ENCODE results near the gene TUBA3C. TPM values are rescaled to one million over a fixed set of nuclear protein-coding genes. Genes with fewer than 3 reads are reported as not detected.

TUBA3C gene
- total RNA-seq, 2 donors from 2014 or later = not detected

DNA sequence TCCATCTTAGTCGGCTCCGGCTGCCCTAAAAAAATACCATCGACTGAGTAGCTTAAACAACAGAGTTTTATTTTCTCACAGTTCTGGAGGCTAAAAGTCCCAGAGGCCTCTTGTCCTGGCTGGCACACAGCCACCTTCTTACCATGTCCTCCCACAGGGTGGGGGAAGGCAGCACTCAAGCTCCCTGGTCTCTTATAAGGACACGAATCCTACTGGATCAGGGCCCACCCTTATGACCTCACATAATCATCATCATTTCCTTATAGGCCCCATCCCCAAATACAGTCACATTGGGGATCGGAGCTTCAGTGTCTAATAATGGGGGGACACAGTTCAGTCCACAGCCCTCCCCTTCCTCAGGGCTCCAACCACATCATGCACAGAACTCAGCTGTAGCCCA lies 2.6 kb upstream of the TUBA3C start:
- H3K4me3 ChIP-seq = no peak overlapping the region
- H3K27me3 ChIP-seq = no peaks in the 10 kb centered on the region
- TF ChIP-seq, protein P1, sequence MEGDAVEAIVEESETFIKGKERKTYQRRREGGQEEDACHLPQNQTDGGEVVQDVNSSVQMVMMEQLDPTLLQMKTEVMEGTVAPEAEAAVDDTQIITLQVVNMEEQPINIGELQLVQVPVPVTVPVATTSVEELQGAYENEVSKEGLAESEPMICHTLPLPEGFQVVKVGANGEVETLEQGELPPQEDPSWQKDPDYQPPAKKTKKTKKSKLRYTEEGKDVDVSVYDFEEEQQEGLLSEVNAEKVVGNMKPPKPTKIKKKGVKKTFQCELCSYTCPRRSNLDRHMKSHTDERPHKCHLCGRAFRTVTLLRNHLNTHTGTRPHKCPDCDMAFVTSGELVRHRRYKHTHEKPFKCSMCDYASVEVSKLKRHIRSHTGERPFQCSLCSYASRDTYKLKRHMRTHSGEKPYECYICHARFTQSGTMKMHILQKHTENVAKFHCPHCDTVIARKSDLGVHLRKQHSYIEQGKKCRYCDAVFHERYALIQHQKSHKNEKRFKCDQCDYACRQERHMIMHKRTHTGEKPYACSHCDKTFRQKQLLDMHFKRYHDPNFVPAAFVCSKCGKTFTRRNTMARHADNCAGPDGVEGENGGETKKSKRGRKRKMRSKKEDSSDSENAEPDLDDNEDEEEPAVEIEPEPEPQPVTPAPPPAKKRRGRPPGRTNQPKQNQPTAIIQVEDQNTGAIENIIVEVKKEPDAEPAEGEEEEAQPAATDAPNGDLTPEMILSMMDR (IDR thresholded peaks at IDR 0.05) = no peak
- intact Hi-C loops (cut with DNase I) = no loop called here
- no peaks in the 10 kb centered on the region for H3K36me3 ChIP-seq
- no peaks in the 10 kb centered on the region for H3K9me3 ChIP-seq
- no peak overlapping the region for H3K9ac ChIP-seq (ENCODE audit: low read depth in 2 of 2, low read length in 2 of 2)
- H3K4me1 ChIP-seq = no peaks in the 10 kb centered on the region
- DNase-seq = no peak
- H3K27ac ChIP-seq = no peak overlapping the region

DNA sequence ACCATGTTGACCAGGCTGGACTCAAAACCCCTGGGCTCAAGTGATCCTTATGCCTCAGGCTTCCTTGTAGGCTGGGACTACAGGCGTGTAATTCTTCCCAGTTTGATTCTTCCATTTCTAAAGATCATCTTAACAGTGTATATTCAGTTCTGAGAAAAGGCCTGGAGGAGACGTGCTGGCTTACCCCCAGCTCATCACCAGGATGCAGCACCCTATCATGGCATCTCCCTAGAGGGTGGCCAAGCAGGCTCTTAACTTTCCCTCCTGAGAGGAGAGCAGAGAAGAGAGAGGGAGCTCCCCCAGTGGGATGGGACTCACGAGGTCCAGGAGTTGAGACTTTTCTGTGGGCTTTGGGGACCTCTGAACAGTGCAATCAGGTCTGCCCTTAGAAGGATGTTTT lies 2.1 kb upstream of the TUBA3C start:
- intact Hi-C loops (cut with DNase I) = no loop called here
- H3K36me3 ChIP-seq = no peaks in the 10 kb centered on the region
- TF ChIP-seq, protein P1 (IDR thresholded peaks at IDR 0.05) = no peak
- no peak for DNase-seq
- H3K27ac ChIP-seq = no peak overlapping the region
- no peaks in the 10 kb centered on the region for H3K9me3 ChIP-seq
- no peak overlapping the region for H3K9ac ChIP-seq (ENCODE audit: low read depth in 2 of 2, low read length in 2 of 2)
- no peaks in the 10 kb centered on the region for H3K27me3 ChIP-seq
- no peak overlapping the region for H3K4me3 ChIP-seq
- no peaks in the 10 kb centered on the region for H3K4me1 ChIP-seq

DNA sequence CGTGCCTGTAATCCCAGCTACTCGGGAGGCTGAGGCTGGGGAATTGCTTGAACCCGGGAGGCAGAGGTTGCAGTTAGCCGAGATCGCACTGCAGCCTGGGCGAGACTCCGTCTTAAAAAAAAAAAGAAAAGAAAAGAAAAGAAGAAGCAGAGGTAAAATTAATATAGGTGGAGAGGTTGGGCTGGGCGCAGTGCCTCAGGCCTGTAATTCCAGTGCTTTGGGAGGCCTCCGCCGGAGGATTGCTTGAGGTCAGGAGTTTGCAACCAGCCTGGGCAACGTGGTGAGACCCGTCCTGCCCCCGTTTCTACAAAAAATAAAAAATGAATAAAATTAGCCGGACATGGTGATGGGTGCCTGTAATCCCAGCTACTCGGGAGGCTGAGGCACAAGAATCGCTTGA lies 912 bp upstream of the TUBA3C start:
- Histone ChIP-seq H3K27ac (no peak overlapping the region), H3K36me3 (no peaks in the 10 kb centered on the region), H3K27me3 (no peaks in the 10 kb centered on the region), H3K9ac (ENCODE audit: low read depth in 2 of 2, low read length in 2 of 2) (no peak overlapping the region), H3K9me3 (no peaks in the 10 kb centered on the region), H3K4me3 (no peak overlapping the region), H3K4me1 (no peaks in the 10 kb centered on the region)
- intact Hi-C loops (cut with DNase I) = no loop called here
- peak; percentile 8 for DNase-seq
- TF ChIP-seq, protein P1 (IDR thresholded peaks at IDR 0.05) = no peak

DNA sequence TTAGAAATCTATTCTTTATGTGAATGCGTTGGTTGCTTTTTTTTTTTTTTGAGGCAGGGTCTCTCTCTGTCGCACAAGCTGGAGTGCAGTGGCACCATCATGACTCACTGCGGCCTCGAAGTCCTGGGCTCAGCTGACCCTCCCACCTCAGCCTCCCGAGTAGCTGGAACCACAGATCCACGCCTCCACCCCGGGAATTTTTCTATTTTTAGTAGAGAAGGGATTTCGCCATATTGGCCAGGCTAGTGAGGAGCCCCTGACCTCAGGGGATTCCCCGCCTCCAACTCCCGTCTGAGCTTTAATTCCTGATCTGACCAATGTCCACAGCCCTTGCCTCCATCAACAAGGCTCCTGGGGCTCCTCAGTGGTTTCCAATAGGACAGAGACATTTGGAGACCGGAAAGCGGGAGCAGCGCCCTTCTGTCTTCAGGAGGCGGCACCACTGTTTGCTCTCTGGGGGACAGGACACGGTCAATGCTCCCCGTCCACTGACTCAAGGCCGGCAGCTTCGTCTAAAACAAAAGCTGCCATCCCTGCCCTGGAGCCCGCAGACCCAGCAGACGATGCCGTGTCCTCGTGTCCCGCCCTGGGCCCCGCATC lies 503 bp downstream of the TUBA3C start:
- Histone ChIP-seq H3K36me3 (no peaks in the 10 kb centered on the region), H3K9me3 (no peaks in the 10 kb centered on the region), H3K27ac (no peak overlapping the region), H3K9ac (ENCODE audit: low read depth in 2 of 2, low read length in 2 of 2) (no peak overlapping the region), H3K4me3 (no peak overlapping the region), H3K4me1 (no peaks in the 10 kb centered on the region), H3K27me3 (no peaks in the 10 kb centered on the region)
- TF ChIP-seq, protein P1 (IDR thresholded peaks at IDR 0.05) = no peak
- intact Hi-C loops (cut with DNase I) = no loop called here
- DNase-seq = no peak

DNA sequence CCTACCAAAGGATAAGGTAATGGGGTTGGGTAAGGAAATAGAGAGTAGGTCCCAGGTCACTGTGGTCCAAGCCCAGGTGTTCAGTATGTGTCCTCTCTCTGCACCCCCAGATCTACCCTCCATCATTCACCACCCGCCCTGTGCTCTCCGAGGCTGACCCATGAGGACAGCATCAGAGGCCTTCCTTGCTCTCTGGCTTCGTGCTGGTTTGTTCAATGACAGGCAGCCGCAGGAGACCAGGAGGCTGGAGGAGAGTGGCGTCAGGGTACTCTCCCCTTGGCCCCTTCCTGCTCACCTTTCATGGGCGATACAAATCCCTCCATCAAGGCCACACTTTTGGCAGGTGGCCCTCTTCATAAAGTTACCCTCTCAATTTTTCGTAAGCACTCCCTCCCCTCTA lies 1.7 kb downstream of the TUBA3C start:
- Histone ChIP-seq H3K9ac (ENCODE audit: low read depth in 2 of 2, low read length in 2 of 2) (no peak overlapping the region), H3K4me3 (no peak overlapping the region), H3K4me1 (no peaks in the 10 kb centered on the region), H3K27me3 (no peaks in the 10 kb centered on the region), H3K9me3 (no peaks in the 10 kb centered on the region), H3K36me3 (no peaks in the 10 kb centered on the region), H3K27ac (no peak overlapping the region)
- DNase-seq = no peak
- intact Hi-C loops (cut with DNase I) = no loop called here
- TF ChIP-seq, protein P1 (IDR thresholded peaks at IDR 0.05) = no peak

Measured in colonic mucosa (tissue), 4 donors.